MM.1S (cell line): ENCODE results near the gene DENND2A.

Source experiments
- DNase-seq: peaks from one replicate; pipeline ENCODE4 v3.0.0-alpha.2; 2015
- H2AFZ ChIP-seq: fragments of 300-600 bp; sonication (generic); 2 replicates; pipeline ENCODE4 v1.6.0; 2016; ENCODE audit warnings: antibody characterized with exemption, low read length
- H3F3A ChIP-seq: fragments of 300-600 bp; sonication (generic); 2 replicates; pipeline ENCODE4 v1.6.1; 2016; ENCODE audit warnings: mild to moderate bottlenecking, antibody characterized with exemption, low read length, moderate library complexity, mixed read lengths; ENCODE audit not compliant: insufficient read depth
- H3K27ac ChIP-seq: fragments of 300-600 bp; sonication (generic); 2 replicates; pipeline ENCODE4 v1.5.1; 2016; ENCODE audit warnings: mild to moderate bottlenecking, low read length
- H3K27me3 ChIP-seq: fragments of 300-600 bp; sonication (generic); replicated peaks from 2 replicates; pipeline ENCODE4 v1.6.0; 2016; ENCODE audit warnings: low read length; ENCODE audit not compliant: insufficient read depth
- H3K36me3 ChIP-seq: fragments of 300-600 bp; sonication (generic); replicated peaks from 2 replicates; pipeline ENCODE4 v1.6.1; 2016; ENCODE audit warnings: mild to moderate bottlenecking, low read length, mixed read lengths; ENCODE audit not compliant: insufficient read depth
- H3K4me1 ChIP-seq: fragments of 300-600 bp; sonication (generic); 2 replicates; pipeline ENCODE4 v1.6.1; 2016; ENCODE audit warnings: low read length, mixed read lengths
- H3K4me2 ChIP-seq: fragments of 300-600 bp; sonication (generic); 2 replicates; pipeline ENCODE4 v1.6.0; 2016; ENCODE audit warnings: low read depth, low read length
- H3K4me3 ChIP-seq: fragments of 300-600 bp; sonication (generic); 2 replicates; pipeline ENCODE4 v1.5.1; 2016; ENCODE audit warnings: low read length, mixed read lengths
- H3K79me2 ChIP-seq: fragments of 300-600 bp; sonication (generic); 2 replicates; pipeline ENCODE4 v1.6.1; 2016; ENCODE audit warnings: mixed run types, low read length, mixed read lengths
- H3K9ac ChIP-seq: fragments of 300-600 bp; sonication (generic); 2 replicates; pipeline ENCODE4 v1.6.1; 2016; ENCODE audit warnings: low read length, mixed read lengths
- H3K9me2 ChIP-seq: fragments of 300-600 bp; sonication (generic); replicated peaks from 2 replicates; pipeline ENCODE4 v1.6.1; 2016; ENCODE audit warnings: mild to moderate bottlenecking, low read length, mixed read lengths; ENCODE audit not compliant: insufficient read depth
- H3K9me3 ChIP-seq: fragments of 300-600 bp; sonication (generic); replicated peaks from 2 replicates; pipeline ENCODE4 v1.6.1; 2016; ENCODE audit warnings: mild to moderate bottlenecking, low read length, mixed read lengths; ENCODE audit not compliant: insufficient read depth
- H4K20me1 ChIP-seq: fragments of 300-600 bp; sonication (generic); 2 replicates; pipeline ENCODE4 v1.6.1; 2016; ENCODE audit warnings: mild to moderate bottlenecking, low read length, moderate library complexity, mixed read lengths; ENCODE audit not compliant: insufficient read depth
- CTCF ChIP-seq: fragments of 300-600 bp; sonication (generic); IDR thresholded peaks from 2 replicates; pipeline ENCODE4 v1.5.1; 2016; ENCODE audit warnings: antibody characterized with exemption, low read length, mixed read lengths
- EZH2 ChIP-seq: fragments of 300-600 bp; sonication (generic); optimal IDR thresholded peaks from 2 replicates; pipeline ENCODE3; 2017; ENCODE audit warnings: low read depth, mild to moderate bottlenecking, antibody characterized with exemption, low read length, mixed read lengths
- EZH2phosphoT487 ChIP-seq: fragments of 300-600 bp; sonication (generic); IDR thresholded peaks from 2 replicates; pipeline ENCODE4 v1.6.1; 2018; ENCODE audit warnings: antibody characterized with exemption, low read length

The DENND2A gene

GRCh38 chr7:140595468-140596092, 45.0 kb downstream of the DENND2A start:
- H3K4me3 ChIP-seq, result no peak overlapping the region
- H3F3A ChIP-seq, result no peaks in the 10 kb centered on the region
- H4K20me1 ChIP-seq, result no peaks in the 10 kb centered on the region
- TF ChIP-seq CTCF (no peak), EZH2 (no peak), EZH2phosphoT487 (no peak)
- no peak overlapping the region for H3K9ac ChIP-seq
- no peak for DNase-seq
- no peaks in the 10 kb centered on the region for H3K36me3 ChIP-seq
- H3K4me1 ChIP-seq, result no peaks in the 10 kb centered on the region
- no peak overlapping the region for H3K4me2 ChIP-seq
- no peak overlapping the region for H3K27ac ChIP-seq
- no peaks in the 10 kb centered on the region for H3K9me3 ChIP-seq
- no peaks in the 10 kb centered on the region for H3K79me2 ChIP-seq
- no peaks in the 10 kb centered on the region for H3K27me3 ChIP-seq
- no peak overlapping the region for H2AFZ ChIP-seq
- no peaks in the 10 kb centered on the region for H3K9me2 ChIP-seq

DNA sequence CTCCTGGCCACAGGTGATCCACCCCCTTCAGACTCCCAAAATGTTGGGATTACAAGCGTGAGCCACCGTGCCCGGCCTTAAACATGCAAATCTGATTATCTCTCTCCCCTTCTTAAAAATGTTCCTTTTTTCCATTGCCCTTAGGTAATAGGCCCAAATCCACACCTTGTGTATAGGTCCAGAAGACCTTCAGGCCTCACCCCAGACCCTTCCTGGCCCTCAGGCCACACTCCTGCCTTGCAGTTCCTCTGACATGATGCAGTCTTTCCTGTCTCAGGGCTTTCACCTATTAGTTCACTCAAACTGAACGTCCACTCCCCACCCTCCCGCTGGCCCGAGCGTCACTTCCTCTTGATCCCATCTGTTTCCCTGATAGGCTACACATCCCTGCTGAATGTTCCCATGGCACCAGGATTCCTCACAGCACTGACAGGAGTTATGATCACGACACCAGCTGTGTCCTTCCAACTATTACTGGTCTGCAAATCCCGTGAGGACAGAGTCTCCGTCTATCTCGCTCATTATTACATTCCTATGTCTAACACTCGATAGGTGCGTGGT, 46.4 kb downstream of the DENND2A start:
- TF ChIP-seq EZH2phosphoT487, result no peak
- no peak for TF ChIP-seq CTCF
- TF ChIP-seq EZH2, result no peak
- no peak for DNase-seq
- Histone ChIP-seq H2AFZ (no peak overlapping the region), H3F3A (no peaks in the 10 kb centered on the region), H3K27me3 (no peaks in the 10 kb centered on the region), H3K36me3 (no peaks in the 10 kb centered on the region), H3K4me1 (no peaks in the 10 kb centered on the region), H3K27ac (no peak overlapping the region), H3K4me3 (no peak overlapping the region), H3K9me3 (no peaks in the 10 kb centered on the region), H3K79me2 (no peaks in the 10 kb centered on the region), H4K20me1 (no peaks in the 10 kb centered on the region), H3K9me2 (no peaks in the 10 kb centered on the region), H3K9ac (no peak overlapping the region), H3K4me2 (no peak overlapping the region)

DNA sequence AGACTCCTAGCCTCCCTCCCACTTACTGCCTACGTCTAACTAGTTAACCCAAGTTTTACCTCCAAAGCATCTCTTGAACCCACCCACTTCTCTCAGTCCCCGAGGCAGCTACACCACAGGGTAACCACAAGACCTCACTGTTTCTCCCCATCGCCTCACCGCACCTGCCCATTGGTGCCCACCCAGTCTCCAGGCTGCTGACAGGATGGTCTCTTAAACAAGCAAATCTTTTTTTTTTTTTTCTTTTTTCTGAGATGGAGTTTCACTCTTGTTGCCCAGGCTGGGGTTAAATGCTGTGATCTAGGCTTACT, 47.0 kb downstream of the DENND2A start:
- H3K9ac ChIP-seq, result no peak overlapping the region
- no peaks in the 10 kb centered on the region for H3K36me3 ChIP-seq
- H3K27ac ChIP-seq, result no peak overlapping the region
- no peaks in the 10 kb centered on the region for H3F3A ChIP-seq
- H3K79me2 ChIP-seq, result no peaks in the 10 kb centered on the region
- no peak overlapping the region for H2AFZ ChIP-seq
- no peaks in the 10 kb centered on the region for H4K20me1 ChIP-seq
- H3K27me3 ChIP-seq, result no peaks in the 10 kb centered on the region
- TF ChIP-seq CTCF (no peak), EZH2phosphoT487 (no peak), EZH2 (no peak)
- H3K4me1 ChIP-seq, result no peaks in the 10 kb centered on the region
- no peak overlapping the region for H3K4me3 ChIP-seq
- no peak overlapping the region for H3K4me2 ChIP-seq
- no peaks in the 10 kb centered on the region for H3K9me2 ChIP-seq
- H3K9me3 ChIP-seq, result no peaks in the 10 kb centered on the region
- DNase-seq, result no peak
